GM18867 (cell line): ENCODE measurements around the gene POLR3A.

Experiments
- ATAC-seq: cut with Tn5 transposase; IDR thresholded peaks from one replicate; pipeline ENCODE4 v1.9.1; 2021; ENCODE audit warnings: mild to moderate bottlenecking, moderate library complexity; ENCODE audit not compliant: unreplicated experiment

POLR3A gene

GRCh38 chr10:77922055-77922454 is 107.3 kb downstream of the POLR3A start:
- no peak for ATAC-seq

- ATAC-seq: no peak
Observed at GRCh38 chr10:77921395-77921794, 107.9 kb downstream of the POLR3A start.

- no peak for ATAC-seq
Observed at GRCh38 chr10:77920495-77920894, 108.8 kb downstream of the POLR3A start.

DNA sequence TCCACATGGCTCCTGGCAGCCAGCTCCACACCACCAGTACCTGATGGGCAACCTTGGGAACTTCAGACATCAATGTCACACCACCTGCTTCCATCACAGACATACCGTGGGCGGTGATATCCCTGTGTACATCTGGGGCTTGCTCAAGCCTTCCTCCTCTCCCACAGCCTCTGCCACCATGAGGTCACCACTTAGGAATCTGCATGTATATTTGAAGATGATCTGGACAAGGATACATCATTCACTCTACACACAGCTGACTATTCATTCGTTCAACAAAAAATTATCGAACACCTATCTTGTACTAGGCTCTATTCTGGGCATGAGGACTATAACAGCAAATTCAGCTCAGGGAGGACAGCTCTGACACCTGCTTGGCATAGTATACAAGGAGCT is 109.6 kb downstream of the POLR3A start:
- no peak for ATAC-seq
